ENCODE data around the gene RPL31.
A peak's percentile ranks its signal among the peaks of the same experiment; 100 is the strongest.

The RPL31 gene

DNA sequence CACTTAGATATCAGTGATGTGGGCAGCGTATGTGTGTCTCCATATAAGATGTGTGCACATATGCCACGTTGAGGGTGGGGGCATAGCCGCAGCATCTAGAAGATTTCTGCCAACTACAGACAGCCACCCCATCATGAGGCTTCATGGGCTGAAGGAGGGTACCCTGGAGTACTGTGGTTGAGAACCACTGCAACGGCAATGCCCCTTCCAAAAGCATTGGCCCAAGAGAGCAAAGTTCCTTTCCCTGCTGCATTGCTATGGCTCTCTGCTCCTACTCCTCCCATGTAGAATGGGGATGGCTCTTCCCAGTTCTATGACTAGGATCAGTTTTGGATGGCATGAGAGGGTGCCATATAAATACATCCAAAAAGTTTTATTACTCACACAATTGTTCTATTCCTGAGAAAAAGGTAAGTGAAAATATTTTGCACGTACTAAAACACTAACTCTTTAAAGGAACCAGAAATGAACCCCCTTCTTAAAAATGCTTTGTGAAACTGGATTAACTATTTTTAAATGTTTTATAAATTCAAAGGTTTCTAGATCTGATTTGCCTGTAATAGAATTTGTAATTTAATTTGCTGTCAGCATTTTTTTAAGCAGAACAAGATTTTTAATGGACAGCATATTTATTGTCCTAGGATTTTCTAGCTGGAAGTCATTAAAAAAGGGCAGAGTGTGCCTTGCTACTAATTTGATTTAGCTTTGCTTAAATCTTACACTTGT lies 4.4 kb upstream of the RPL31 start:
- TF ChIP-seq, protein P1, sequence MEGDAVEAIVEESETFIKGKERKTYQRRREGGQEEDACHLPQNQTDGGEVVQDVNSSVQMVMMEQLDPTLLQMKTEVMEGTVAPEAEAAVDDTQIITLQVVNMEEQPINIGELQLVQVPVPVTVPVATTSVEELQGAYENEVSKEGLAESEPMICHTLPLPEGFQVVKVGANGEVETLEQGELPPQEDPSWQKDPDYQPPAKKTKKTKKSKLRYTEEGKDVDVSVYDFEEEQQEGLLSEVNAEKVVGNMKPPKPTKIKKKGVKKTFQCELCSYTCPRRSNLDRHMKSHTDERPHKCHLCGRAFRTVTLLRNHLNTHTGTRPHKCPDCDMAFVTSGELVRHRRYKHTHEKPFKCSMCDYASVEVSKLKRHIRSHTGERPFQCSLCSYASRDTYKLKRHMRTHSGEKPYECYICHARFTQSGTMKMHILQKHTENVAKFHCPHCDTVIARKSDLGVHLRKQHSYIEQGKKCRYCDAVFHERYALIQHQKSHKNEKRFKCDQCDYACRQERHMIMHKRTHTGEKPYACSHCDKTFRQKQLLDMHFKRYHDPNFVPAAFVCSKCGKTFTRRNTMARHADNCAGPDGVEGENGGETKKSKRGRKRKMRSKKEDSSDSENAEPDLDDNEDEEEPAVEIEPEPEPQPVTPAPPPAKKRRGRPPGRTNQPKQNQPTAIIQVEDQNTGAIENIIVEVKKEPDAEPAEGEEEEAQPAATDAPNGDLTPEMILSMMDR (IDR thresholded peaks at IDR 0.05; ENCODE audit: low read depth, low read length, missing control alignments): no peak
- DNase-seq (ENCODE audit: low read depth): no peak
- no peak overlapping the region for H3K4me3 ChIP-seq (ENCODE audit: low read depth, low read length)
- in situ Hi-C loops (cut with HindIII; ENCODE audit: low sequenced_read_pairs): no loop called here

DNA sequence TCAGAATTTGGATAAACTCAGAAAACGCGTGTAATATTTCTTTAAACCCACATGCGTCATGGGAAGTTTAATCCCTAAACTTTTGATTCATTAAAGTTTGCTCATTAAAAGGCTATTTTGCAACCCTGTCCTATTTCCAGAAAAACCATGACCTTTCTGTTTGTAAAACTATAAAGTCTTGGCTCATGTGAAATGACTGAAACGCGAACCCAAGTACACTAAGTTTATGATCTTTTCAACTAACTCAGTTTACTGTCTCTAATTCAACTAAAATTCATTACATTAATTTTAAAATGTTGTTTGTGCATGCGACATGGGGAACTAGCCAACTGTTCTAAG lies 3.9 kb upstream of the RPL31 start:
- no peak for DNase-seq (ENCODE audit: low read depth)
- TF ChIP-seq, protein P1 (IDR thresholded peaks at IDR 0.05; ENCODE audit: low read depth, low read length, missing control alignments): no peak
- in situ Hi-C loops (cut with HindIII; ENCODE audit: low sequenced_read_pairs): no loop called here
- H3K4me3 ChIP-seq (ENCODE audit: low read depth, low read length): no peak overlapping the region

DNA sequence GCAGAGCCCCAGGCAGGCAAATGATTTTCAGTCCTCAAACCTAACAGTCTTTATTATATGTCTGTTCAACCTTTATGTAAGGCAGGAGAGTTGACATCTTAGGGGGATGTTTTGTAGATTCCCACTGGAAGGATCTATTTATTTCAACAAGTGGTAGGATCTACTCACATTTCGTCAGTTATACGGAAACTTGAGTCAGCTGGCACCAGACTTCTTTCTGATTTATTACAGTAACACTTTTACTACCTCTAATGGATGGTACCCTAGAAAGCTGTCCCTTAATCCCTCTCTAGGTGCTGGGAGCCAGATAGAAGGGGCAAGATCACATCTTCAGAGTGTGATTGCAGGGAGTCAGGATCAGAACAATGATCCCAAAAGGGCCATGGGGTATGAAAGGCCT lies 2.1 kb upstream of the RPL31 start:
- DNase-seq (ENCODE audit: low read depth): no peak
- TF ChIP-seq, protein P1 (IDR thresholded peaks at IDR 0.05; ENCODE audit: low read depth, low read length, missing control alignments): no peak
- H3K4me3 ChIP-seq (ENCODE audit: low read depth, low read length): no peak overlapping the region
- in situ Hi-C loops (cut with HindIII; ENCODE audit: low sequenced_read_pairs): no loop called here

DNA sequence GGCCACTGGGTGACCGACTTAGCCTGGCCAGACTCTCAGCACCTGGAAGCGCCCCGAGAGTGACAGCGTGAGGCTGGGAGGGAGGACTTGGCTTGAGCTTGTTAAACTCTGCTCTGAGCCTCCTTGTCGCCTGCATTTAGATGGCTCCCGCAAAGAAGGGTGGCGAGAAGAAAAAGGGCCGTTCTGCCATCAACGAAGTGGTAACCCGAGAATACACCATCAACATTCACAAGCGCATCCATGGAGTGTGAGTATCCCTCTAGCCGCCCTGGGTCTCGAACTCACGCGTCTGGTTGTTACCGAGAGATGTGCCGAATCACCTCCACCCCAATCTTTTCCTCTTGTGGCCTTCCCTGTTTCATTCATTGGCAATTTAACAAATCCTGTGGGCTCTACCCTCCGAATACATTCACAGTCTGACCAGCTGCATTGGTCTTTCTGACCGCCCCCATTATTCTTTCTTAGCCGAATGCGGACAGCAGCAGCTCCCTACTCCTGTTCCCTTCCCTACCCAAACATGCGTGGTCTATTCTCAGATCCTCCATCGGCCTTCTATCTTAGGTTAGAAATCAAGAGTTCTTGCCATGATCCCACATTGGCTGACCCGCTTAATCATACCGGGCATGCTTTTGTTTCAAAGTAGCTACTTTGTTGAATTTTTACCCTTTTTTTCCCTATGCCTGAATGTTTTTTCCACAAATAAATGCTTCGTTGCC lies 631 bp downstream of the RPL31 start:
- no peak for DNase-seq (ENCODE audit: low read depth)
- TF ChIP-seq, protein P1 (IDR thresholded peaks at IDR 0.05; ENCODE audit: low read depth, low read length, missing control alignments): no peak
- in situ Hi-C loops (cut with HindIII; ENCODE audit: low sequenced_read_pairs): no loop called here
- peak overlapping the region; percentile 97 for H3K4me3 ChIP-seq (ENCODE audit: low read depth, low read length)

DNA sequence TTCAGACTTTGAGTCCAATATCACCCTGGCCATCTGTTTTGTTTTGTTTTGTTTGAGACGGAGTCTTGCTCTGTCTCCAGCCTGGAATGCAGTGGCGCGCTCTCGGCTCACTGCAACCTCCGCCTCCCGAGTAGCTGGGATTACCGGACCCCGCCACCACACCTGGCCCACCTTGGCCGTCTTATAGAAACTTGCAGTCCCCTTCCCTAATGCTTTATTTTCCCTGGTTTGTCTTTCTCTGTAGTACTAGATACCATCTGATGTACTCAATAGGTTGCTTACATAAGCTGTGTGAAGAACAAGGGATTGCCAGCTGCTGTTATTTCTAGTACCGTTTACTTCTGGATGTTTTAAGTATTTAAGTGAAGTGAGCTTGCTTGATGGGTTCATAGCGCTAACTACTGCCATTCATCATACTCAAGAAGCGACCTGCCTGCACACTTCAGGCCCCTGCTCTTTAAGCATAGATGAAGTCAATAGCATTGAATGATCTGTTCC lies 1.2 kb downstream of the RPL31 start:
- H3K4me3 ChIP-seq (ENCODE audit: low read depth, low read length): peak overlapping the region; percentile 97
- TF ChIP-seq, protein P1 (IDR thresholded peaks at IDR 0.05; ENCODE audit: low read depth, low read length, missing control alignments): no peak
- in situ Hi-C loops (cut with HindIII; ENCODE audit: low sequenced_read_pairs): no loop called here
- no peak for DNase-seq (ENCODE audit: low read depth)

DNA sequence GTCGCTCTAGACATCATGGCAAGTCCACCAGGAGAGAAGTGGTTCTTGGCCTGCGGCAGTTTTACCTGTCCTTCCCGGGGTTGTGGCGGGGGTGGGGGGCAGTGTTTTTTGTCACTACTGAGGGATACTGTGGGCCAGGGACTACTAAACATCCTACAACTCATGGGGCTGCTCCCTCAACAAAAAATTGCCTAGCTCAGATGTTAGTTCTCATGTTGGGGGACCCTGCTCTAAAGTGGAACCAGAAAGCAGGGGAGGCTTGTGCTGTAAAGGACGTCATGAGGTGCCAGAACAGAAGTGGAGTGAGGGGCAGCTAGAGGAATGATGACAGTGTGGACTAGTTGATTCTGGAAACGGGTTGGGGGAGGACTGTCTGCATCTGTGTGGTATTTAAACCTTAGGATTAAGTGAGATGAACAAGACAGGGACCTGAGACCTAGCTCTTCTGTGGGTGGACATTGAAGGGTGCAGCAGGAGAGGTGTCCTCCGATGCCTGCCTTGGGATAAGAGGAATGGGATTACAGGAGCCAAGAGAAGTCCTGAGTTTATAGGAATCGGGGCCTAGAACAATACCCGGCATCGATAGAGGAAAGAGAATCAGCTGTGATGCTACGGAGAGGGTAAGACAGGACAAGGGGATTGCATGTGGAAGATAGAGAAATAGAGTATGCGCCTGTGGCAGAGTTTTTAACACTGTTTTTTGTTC lies 2.7 kb downstream of the RPL31 start:
- TF ChIP-seq, protein P1 (IDR thresholded peaks at IDR 0.05; ENCODE audit: low read depth, low read length, missing control alignments): no peak
- in situ Hi-C loops (cut with HindIII; ENCODE audit: low sequenced_read_pairs): no loop called here
- no peak overlapping the region for H3K4me3 ChIP-seq (ENCODE audit: low read depth, low read length)
- no peak for DNase-seq (ENCODE audit: low read depth)
